ENCODE results near the gene ANKS1A.
A peak's percentile ranks its signal among the peaks of the same experiment; 100 is the strongest.
"Not testable (repeated sequence)": the region's sequence is repeated elsewhere in the genome, so short reads cannot be mapped to it uniquely, and the experiment has no call there.

ANKS1A gene

GRCh38 chr6:34884996-34885395 is 4.1 kb upstream of the ANKS1A start:
- no peak for DNase-seq

- not testable (repeated sequence) for DNase-seq
Observed at GRCh38 chr6:34885837-34886236, 3.2 kb upstream of the ANKS1A start.

DNA sequence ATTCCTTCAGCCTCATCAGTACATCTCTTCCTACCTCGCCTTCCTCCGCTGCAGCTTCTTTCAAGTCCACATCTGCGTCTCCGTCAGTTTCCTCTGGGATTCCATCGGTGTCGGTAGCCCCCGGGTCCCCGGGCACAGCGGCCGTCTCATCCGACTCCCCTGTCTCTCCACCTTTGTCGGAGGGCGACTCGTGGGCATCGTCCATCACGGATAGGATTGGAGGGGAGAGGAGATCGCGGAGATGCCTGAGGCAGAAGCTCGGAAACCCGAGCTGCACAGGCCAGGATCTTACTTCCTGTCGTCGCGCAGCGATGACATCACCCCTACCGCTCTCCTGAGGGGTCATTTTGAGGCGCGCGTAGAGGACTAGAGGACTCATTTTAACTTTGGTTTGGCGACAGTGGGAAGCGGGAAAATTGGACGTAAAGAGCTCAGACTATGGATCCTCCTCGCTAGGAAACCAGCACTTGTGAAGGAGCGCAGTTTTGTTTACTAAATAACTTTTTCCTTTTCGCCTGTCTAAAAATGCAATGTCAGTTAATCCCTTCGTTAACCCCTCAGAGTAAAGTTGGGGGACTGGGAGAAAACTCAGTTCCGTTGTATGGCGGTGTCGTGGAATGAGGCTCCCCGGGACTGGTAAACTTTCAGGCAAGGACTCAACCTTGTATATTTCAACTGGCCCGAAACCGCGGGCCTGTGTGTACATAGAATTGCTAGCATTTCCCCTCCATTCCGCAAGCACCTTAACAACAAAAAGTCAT is 1.1 kb upstream of the ANKS1A start, which contains the start of gene TAF11:
TSS of gene TAF11 (minus strand) at position 290 of the 761 bp plus-strand sequence. CDS start at position 205, 85 bp downstream.
- DNase-seq: peak; percentile 96

GRCh38 chr6:34888514-34888856 is 570 bp upstream of the ANKS1A start:
- DNase-seq: no peak

- DNase-seq: no peak
Observed at GRCh38 chr6:34890533-34890925, 1.5 kb downstream of the ANKS1A start.

GRCh38 chr6:34891296-34891695 is 2.2 kb downstream of the ANKS1A start:
- DNase-seq: no peak

DNA sequence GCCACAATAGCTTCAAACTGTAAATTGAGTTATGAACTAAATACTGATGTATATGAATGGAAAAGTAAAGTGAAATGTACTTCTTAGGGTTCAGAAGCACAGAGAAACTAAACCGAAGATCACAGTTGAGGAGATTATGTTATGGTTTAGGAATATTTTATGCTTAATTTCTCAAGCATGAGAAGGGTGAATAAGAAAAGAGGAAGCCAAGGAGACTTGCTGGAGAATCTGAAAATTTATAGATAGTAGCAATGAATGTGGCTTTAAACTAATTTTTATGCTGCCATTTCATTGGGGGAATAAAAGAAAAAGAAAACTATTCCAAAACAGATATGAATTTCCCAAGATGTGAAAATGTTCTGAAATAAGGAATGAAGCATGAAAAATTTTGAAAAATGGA is 5.6 kb downstream of the ANKS1A start:
- DNase-seq: no peak

DNA sequence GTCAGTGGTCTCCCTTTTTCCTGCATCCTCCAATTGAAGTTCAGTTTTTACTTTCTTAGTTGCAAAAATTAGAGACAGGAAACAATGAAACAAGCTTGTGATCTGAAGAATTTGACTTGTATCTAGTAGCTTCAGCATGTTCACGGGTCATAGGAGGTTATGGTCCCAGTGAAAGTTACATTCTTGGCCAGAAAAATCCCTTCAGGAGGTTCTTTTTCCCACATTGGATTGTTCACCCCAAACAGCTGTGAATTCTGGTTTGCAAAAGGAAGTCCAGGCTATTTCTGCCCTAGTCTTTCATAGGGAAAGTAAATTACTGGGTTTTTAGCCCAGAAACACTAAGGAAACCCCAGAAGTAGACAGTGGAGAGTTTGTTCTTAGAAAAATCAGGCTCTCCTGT is 8.1 kb downstream of the ANKS1A start:
- no peak for DNase-seq

DNA sequence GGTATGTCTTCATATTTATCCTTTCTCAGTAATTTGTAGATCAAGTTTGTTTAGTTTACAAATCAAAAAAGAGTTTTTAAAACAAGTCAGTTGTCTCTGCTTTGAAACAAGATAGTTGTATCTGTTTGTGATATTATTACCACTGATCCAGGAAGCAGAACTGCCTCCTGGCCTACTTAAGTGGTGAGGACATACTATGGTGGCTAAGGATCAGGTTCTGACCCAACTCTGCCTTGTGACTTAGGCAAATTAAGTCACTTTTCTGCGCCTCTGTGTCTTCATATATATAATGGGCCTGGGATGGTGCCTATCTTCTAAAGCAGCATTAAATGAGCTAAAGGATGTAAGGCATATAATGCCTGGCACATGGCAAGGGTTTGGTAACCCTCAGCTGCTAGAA is 8.7 kb downstream of the ANKS1A start:
- DNase-seq: no peak

DNA sequence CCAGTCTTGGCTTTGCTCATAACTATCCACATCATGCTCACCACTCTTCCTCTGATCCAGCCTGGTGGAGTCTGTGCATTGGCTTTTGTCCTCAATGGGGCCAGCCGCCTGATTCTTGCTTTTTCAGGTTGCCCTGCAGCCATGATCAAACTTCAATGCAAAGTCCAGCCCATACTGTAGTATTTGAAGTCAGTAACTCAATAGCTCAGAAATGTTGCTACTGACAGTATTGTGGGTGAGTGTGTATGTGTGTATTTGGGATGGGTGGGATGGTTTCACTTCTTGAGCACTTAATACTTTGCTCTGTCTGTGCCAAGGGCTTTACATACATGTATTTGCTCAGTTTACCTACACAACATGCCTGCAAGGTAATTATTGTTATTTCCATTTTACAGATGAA is 10.7 kb downstream of the ANKS1A start:
- not testable (repeated sequence) for DNase-seq

DNA sequence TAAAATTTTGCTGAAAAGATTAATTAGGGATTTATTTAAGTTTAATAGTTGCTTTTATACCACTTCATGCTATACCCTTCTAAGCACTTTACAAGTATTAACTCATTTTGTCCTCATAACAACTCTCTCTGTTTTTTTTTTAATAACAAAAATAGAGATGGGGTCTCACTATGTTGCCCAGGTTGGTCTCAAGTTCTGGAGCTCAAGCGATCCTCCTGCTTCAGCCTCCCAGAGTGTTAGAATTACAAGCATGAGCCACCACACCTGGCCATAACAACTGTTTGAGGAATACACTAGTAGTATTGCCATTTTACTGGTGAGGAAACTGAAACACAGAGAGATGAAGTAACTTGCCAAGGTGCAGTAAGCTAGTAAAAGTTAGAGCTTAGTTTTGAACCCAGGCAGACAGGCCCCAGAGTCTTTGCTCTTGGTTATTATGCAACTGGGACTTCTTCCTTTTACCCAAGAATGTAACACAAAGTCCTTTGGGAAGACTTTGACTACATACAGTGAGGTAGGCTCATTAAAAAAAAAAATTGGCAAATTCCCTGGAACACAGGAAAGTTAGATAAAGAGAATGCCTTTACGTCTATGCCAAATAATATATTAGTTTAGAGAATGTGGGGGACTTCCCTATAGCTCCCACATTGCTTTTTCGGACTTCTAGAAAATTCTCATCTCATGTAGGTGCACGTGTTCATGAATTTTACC is 11.4 kb downstream of the ANKS1A start:
- DNase-seq: no peak

DNA sequence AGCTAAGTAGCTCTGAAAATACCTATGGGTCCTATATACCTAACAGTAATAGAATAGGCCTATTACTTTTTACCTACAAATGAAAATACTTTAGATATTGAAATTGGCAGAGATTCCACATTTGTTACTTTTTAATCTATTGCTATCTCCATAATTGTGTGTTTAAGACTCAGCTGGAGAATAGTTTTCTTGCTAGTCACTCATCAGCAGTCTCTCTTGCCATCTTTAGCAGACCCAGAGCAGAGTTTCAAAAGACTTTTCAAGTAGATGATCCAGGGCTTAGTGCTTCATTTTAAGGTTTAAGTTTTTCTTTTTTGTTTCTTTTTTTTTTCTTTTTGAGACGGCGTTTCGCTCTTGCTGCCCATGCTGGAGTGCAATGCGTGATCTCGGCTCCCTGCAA is 12.9 kb downstream of the ANKS1A start:
- DNase-seq: no peak

DNA sequence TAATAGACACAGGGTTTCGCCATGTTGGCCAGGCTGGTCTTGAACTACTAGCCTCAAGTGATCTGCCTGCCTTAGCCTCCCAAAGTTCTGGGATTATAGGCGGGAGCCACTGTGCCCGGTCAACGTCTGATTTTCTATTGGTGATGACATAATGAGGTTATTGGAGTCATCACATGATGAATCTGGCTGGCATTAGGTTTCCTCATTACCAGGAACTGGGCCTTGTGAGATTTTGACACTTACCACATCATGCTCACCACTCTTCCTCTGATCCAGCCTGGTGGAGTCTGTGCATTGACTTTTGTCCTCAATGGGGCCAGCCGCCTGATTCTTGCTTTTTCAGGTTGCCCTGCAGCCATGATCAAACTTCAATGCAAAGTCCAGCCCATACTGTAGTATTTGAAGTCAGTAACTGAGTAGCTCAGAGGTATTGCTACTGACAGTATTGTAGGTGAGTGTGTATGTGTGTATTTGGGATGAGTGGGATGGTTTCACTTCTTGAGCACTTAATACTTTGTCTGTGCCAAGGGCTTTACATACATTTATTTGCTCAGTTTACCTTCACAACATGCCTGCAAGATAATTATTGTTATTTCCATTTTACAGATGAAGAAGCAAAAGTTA is 16.0 kb downstream of the ANKS1A start:
- no peak for DNase-seq

DNA sequence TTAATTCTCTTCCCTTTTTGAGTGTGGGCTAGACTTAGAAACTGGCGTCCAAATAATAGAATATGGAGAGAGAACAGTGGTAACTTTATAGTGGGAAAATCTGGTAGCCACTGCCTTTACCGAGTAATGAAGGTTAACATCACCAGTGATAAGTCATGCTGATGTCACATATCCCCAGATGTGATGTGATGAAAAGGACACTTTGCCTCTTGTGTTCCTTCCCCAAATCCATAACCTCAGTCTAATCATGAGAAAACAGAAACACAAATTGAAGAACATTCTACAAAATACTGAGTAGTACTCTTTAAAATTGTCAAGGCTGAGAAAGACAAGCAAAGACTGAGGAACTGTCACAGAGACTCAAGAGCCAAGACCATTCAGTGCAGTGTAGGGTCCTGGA is 17.8 kb downstream of the ANKS1A start:
- no peak for DNase-seq

DNA sequence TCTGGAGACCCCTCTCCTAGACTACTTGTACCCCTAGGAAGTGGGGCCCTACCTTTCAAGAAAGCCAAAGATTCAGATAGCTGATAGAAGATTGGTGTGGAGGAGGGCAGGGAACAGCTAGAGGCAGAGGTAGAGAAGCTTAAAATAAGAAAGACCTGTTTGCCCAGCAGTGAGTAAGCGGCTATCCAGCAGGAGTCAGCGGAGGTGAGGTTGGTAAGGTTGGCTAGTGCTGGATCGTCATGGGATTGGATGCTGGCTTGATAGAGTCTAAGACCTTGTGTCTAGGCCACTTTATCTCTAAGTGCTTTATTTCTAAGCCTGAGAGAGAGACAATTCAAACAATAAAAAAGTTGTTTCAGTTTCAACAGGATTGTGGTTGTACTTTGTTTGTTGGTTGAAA is 19.1 kb downstream of the ANKS1A start:
- no peak for DNase-seq

DNA sequence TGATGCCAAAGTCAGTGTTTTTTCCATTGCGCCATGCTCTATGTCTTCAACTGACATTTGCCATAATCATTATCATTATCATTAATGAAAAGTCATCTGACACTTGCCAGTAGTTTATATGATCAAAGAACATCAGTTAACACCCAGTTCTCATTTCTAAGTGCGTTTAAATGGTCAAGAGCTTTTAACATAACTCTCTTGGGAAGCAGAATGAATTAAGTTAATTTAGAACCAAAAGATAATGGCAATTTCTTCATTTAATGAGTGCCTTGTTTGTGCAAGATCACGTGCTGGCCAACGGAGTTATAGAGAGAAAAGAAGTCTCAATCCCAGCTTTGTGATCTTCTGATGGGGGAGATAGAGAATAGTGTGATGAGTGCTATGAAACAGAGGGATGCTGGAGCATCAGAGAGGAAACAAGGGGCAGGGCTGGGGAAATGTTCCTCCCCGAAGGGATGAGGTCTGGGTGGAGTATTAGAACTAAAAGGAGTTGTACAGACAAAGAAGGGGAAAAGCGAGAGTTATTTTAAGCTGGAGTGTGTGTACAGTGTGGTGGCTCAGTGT is 20.3 kb downstream of the ANKS1A start:
- no peak for DNase-seq

GRCh38 chr6:34911822-34912221 is 22.8 kb downstream of the ANKS1A start:
- DNase-seq: no peak

GRCh38 chr6:34912715-34913464 is 23.8 kb downstream of the ANKS1A start:
- DNase-seq: no peak

DNA sequence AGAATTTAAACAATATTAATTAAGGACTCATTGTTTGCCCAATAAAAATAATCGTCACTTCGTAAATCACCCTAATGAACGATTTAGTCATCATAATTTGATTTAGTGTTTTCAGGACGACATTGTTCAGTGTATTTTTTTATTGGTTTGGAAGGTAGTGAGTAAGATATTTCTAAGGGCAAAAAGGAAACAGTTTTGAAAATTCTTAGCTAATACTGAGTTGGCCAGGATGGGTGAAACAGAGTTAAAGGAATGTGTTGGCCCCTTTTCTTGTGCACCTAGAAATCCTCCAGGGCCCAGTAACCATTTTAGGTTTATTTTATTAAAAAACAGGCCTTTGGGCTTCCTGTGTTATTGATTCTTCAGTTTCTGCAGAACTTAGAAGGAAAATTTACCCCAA is 25.3 kb downstream of the ANKS1A start:
- DNase-seq: no peak

DNA sequence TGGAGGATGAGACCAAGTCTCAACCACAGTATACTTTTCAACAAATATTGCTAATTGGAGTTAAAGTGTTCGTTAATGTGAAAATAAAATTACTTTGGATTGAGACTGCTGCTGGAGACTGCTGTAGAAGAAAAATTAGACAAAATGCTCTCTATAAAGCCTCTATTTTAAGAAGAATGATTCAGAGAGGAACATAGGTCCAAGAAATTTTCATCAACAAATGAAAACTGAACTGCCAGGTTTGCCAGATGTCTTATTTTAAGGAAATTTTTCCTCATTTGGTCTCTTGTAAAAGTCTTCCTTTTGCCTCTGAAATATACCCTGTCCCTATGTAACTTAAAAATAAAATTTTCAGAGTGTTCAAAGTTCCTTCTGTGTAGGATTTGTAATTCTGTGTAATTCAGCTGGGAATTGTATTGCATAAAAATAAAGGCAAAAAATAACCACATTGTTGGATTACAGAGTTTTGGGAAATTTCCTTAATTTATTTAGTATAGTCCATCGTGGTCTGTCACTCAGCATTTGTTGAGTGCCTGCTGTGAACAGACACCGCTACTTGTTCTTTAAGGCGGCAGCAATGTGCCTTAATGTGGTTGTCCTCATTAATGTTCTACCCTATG is 27.4 kb downstream of the ANKS1A start:
- DNase-seq: no peak

GRCh38 chr6:34917626-34918285 is 28.7 kb downstream of the ANKS1A start:
- no peak for DNase-seq

GRCh38 chr6:34919651-34920050 is 30.6 kb downstream of the ANKS1A start:
- DNase-seq: no peak

Data from right hindlimb (tissue), 1 donor.